ENCODE data around the gene SFXN5.

SFXN5 gene

DNA sequence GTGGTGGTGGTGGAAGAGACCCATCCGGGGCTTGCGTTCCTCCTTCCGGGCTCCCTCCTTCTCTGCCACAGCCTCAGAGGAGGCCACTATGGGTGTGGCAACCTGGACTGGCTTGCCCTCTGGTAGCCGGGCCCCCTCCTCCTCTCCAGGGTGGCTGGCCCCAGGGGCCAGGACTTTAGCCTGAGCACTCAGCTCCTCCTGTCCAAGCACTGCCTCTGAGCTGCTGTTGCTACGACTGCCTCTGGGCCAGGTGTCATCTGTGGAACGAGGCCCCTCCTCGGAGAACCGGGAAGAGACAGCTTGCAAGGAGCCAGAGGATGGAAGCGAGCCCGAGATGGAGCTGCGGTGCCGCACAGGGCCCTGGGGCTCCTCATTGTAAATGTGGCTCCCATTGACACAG lies 16.7 kb upstream of the SFXN5 start:
- TF ChIP-seq, protein P1, sequence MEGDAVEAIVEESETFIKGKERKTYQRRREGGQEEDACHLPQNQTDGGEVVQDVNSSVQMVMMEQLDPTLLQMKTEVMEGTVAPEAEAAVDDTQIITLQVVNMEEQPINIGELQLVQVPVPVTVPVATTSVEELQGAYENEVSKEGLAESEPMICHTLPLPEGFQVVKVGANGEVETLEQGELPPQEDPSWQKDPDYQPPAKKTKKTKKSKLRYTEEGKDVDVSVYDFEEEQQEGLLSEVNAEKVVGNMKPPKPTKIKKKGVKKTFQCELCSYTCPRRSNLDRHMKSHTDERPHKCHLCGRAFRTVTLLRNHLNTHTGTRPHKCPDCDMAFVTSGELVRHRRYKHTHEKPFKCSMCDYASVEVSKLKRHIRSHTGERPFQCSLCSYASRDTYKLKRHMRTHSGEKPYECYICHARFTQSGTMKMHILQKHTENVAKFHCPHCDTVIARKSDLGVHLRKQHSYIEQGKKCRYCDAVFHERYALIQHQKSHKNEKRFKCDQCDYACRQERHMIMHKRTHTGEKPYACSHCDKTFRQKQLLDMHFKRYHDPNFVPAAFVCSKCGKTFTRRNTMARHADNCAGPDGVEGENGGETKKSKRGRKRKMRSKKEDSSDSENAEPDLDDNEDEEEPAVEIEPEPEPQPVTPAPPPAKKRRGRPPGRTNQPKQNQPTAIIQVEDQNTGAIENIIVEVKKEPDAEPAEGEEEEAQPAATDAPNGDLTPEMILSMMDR (IDR thresholded peaks at IDR 0.05; ENCODE audit: insufficient read depth, low read length, poor library complexity, severe bottlenecking), result no peak
- Histone ChIP-seq H3K4me3 (replicated peaks; ENCODE audit: low read depth, low read length) (no peak overlapping the region), H3K36me3 (ENCODE audit: control insufficient read depth, insufficient read depth, low read length) (no peaks in the 10 kb centered on the region), H3K27me3 (replicated peaks; ENCODE audit: control insufficient read depth, insufficient read depth, low read length) (no peaks in the 10 kb centered on the region; the same call in 1 of the 2 replicates)
- no peak for DNase-seq (ENCODE audit: extremely low read depth, insufficient read length)

DNA sequence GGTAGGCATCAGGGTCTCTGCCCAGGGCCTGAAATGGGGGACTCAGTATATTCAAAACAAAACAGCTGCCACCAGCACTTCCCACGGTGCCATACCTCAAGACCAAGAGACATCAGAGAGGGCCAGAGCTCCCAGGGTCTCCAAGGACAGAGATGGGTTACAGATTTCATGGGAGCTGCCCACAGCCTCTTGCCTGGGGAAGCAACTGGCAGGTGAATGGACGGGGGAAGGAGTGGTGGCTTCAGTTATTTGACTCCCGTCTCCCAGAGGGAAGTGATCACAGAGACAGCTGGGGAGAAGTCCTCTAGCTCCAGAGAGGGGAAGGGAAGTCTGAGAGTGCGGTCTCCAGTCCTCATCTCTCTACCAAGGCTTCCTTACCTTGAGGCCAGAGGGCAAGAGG lies 15.8 kb upstream of the SFXN5 start:
- TF ChIP-seq, protein P1 (IDR thresholded peaks at IDR 0.05; ENCODE audit: insufficient read depth, low read length, poor library complexity, severe bottlenecking), result no peak
- H3K36me3 ChIP-seq (ENCODE audit: control insufficient read depth, insufficient read depth, low read length), result no peaks in the 10 kb centered on the region
- peaks cover 3% of the 10 kb centered on the region; the same call in 1 of the 2 replicates for H3K27me3 ChIP-seq (replicated peaks; ENCODE audit: control insufficient read depth, insufficient read depth, low read length)
- H3K4me3 ChIP-seq (replicated peaks; ENCODE audit: low read depth, low read length), result no peak overlapping the region
- DNase-seq (ENCODE audit: extremely low read depth, insufficient read length), result no peak

DNA sequence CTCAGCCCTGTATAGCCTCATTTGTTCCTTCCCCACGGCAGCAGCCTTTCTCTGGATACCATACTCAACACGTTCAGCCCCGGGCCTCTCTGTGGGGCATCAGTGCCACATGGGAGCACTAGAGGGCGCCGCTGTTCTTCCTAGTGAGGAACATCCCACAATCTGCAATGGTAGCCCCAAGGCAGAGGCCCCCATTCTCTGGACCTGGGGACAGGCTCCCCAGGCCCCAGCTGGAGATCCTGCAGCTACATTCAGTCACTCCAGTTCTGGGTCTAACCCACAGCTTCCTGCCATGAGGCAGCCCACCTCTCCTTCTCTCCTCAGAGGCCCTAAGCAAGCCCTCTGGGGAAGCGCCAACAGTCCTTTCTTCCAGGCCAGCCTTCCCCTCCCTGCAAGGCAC lies 14.2 kb upstream of the SFXN5 start:
- no peak overlapping the region for H3K4me3 ChIP-seq (replicated peaks; ENCODE audit: low read depth, low read length)
- H3K27me3 ChIP-seq (replicated peaks; ENCODE audit: control insufficient read depth, insufficient read depth, low read length), result peaks cover 3% of the 10 kb centered on the region; the same call in 1 of the 2 replicates
- H3K36me3 ChIP-seq (ENCODE audit: control insufficient read depth, insufficient read depth, low read length), result no peaks in the 10 kb centered on the region
- TF ChIP-seq, protein P1 (IDR thresholded peaks at IDR 0.05; ENCODE audit: insufficient read depth, low read length, poor library complexity, severe bottlenecking), result peak; percentile 92
- peak; percentile 57 for DNase-seq (ENCODE audit: extremely low read depth, insufficient read length)

DNA sequence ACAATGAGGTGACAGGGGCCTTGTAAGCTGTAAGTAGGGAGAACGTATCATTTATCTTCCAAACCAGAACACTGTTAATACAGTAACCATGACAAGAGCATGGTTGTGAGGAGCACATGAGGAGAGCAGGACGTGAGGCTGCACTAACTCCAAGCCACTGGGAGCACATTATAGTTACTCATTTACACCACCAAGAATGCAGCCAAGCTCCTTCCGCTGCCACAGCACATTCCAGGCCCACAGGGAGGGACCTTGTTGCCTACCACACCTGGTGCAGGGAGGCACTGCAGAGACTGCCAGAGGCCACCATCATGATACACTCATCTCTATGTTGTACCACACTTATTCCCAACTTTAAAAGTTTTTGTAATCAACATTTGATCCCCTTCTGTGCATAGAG lies 13.5 kb upstream of the SFXN5 start:
- H3K36me3 ChIP-seq (ENCODE audit: control insufficient read depth, insufficient read depth, low read length), result no peaks in the 10 kb centered on the region
- TF ChIP-seq, protein P1 (IDR thresholded peaks at IDR 0.05; ENCODE audit: insufficient read depth, low read length, poor library complexity, severe bottlenecking), result no peak
- DNase-seq (ENCODE audit: extremely low read depth, insufficient read length), result no peak
- peaks cover 3% of the 10 kb centered on the region; the same call in 1 of the 2 replicates for H3K27me3 ChIP-seq (replicated peaks; ENCODE audit: control insufficient read depth, insufficient read depth, low read length)
- no peak overlapping the region for H3K4me3 ChIP-seq (replicated peaks; ENCODE audit: low read depth, low read length)

DNA sequence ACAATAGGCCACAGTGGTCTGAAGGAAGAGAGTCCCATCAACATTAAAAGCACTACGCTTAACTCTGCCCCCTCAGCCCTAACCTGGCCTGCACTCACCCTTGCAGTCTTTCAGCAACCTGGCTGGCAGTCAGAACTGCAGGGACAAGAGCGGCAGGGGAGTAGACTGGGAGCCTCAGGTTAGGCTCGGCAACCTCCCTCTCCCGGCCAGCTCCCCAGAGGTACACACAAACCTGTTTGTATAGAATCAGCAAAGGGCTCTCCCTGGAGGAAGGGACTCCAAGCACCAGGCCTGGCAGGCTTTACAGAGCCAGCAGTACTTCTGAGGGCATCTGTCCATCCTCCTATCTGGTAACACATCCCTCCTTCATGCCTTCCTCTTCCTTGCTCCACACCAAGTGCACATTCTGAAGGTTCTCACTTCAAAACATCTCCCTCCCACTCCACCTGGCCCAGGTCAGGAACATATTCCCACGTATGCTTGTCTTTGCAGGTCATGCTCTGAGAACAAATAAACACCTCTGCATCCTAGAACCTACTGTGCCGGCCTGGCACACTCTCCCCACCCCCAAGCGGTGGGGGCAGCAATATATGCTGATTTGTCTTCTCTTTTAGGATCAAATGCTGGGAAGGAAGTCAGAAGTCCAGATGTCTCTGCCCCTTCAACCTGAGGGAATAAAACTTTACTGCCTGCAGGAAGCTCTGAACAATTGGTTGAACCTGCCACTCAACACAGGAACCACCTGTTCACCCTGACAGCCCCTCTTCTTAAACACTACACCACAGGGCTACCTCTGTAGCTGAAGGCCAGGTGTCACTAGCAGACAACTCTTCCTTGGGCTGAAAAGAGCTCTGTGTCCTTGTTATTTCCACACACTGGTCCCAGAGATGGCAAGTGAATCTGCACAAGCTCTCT lies 12.6 kb upstream of the SFXN5 start:
- TF ChIP-seq, protein P1 (IDR thresholded peaks at IDR 0.05; ENCODE audit: insufficient read depth, low read length, poor library complexity, severe bottlenecking), result no peak
- Histone ChIP-seq H3K27me3 (replicated peaks; ENCODE audit: control insufficient read depth, insufficient read depth, low read length) (peaks cover 3% of the 10 kb centered on the region; the same call in 1 of the 2 replicates), H3K36me3 (ENCODE audit: control insufficient read depth, insufficient read depth, low read length) (no peaks in the 10 kb centered on the region), H3K4me3 (replicated peaks; ENCODE audit: low read depth, low read length) (no peak overlapping the region)
- no peak for DNase-seq (ENCODE audit: extremely low read depth, insufficient read length)

Data from GM06990 (cell line).